K562 (cell line): ENCODE measurements around the gene RHOBTB3. TPM values are rescaled to one million over a fixed set of nuclear protein-coding genes. Genes with fewer than 3 reads are reported as not detected.

Experiments used
- ATAC-seq: fragments of 200-7000 bp; cut with Tn5 transposase; 3 replicates; pipeline ENCODE4 v1.9.1; 2020; ENCODE audit warnings: moderate library complexity
- BruUV-seq: library from RNA; stranded (reverse); fragments of 400-500 nt; replicated peaks from 2 replicates; lab custom pipeline; 2021; lab: Mats Ljungman, UMichigan
- CTCF ChIA-PET: fragments of 300-600 bp; formaldehyde crosslinking; extraction: SDS; loops from one replicate; lab custom pipeline; 2021; ENCODE audit warnings: low intra/inter-chr PET ratio; lab: Yijun Ruan, JAX
- POLR2A ChIA-PET: fragments of 300-600, 350-650 bp; sonication (Branson Sonifier 250); formaldehyde crosslinking; extraction: SDS; loops from one replicate; lab custom pipeline; 2021; ENCODE audit warnings: antibody characterized with exemption, inconsistent platforms; lab: Yijun Ruan, JAX
- DNase-seq, 4 experiments: peaks; one replicate each; pipeline versions ENCODE4 v3.0.0 to v3.0.0-alpha.2; 2011 to 2018; ENCODE audit warnings: low spot score in 3 of 4, mixed read lengths in 3 of 4; ENCODE audit errors: extremely low read depth in 1 of 4
- FAIRE-seq: peaks from 2 replicates; lab custom pipeline; 2011; peaks lifted over from hg19 to GRCh38; lab: Jason Lieb, UNC
- H2AFZ ChIP-seq: 2 replicates; pipeline ENCODE4 v1.6.0; 2011; ENCODE audit warnings: low read depth, low read length, control low read depth, inconsistent platforms
- H3K27ac ChIP-seq: fragments of 200-600 bp; 3 replicates; pipeline ENCODE4 v1.8.0; 2011; ENCODE audit warnings: low read depth, mild to moderate bottlenecking, control low read depth, inconsistent platforms, low read length, moderate library complexity, mixed read lengths; ENCODE audit errors: extremely low read depth
- H3K27me3 ChIP-seq, 2 experiments: fragments of 300-600 bp in 1 of 2; 2 replicates in 1 of 2; 3 replicates in 1 of 2; pipeline versions ENCODE4 v1.6.0 to v1.8.0; 2011; ENCODE audit warnings: inconsistent platforms in 2 of 2, low read length in 2 of 2, mild to moderate bottlenecking in 1 of 2, mixed read lengths in 1 of 2, moderate library complexity in 1 of 2; ENCODE audit not compliant: control insufficient read depth in 2 of 2, insufficient read depth in 2 of 2
- H3K36me3 ChIP-seq: fragments of 300-600 bp; 3 replicates; pipeline ENCODE4 v1.8.0; 2011; ENCODE audit warnings: mild to moderate bottlenecking, low read length, inconsistent platforms; ENCODE audit not compliant: control insufficient read depth, insufficient read depth
- H3K4me1 ChIP-seq, 2 experiments: fragments of 200-600 bp in 1 of 2; replicated peaks in 1 of 2; 2 replicates in 1 of 2; 3 replicates in 1 of 2; pipeline versions ENCODE4 v1.5.1 to v1.8.0; 2011; ENCODE audit warnings: inconsistent platforms in 2 of 2, low read length in 2 of 2, mild to moderate bottlenecking in 1 of 2, mixed read lengths in 1 of 2, moderate library complexity in 1 of 2; ENCODE audit not compliant: control insufficient read depth in 2 of 2, insufficient read depth in 2 of 2
- H3K4me2 ChIP-seq: 2 replicates; pipeline ENCODE4 v1.6.1; 2011; ENCODE audit warnings: low read length, control low read depth, inconsistent platforms, mixed read lengths; ENCODE audit not compliant: insufficient read depth
- H3K4me3 ChIP-seq: fragments of 200-600 bp; sonication (generic), shearing (Covaris generic); 2 replicates; pipeline ENCODE4 v1.5.1; 2016; ENCODE audit warnings: control low read depth, inconsistent platforms
- H3K79me2 ChIP-seq: fragments of 200-600 bp; 3 replicates; pipeline ENCODE4 v1.8.0; 2011; ENCODE audit warnings: low read length, inconsistent platforms; ENCODE audit not compliant: control insufficient read depth, insufficient read depth
- H3K9ac ChIP-seq, 2 experiments: 2 replicates each; pipeline versions ENCODE4 v1.6.0 to v1.6.1; 2011; ENCODE audit warnings: low read depth in 2 of 2, low read length in 2 of 2, control low read depth in 1 of 2, inconsistent platforms in 1 of 2, mild to moderate bottlenecking in 1 of 2, mixed read lengths in 1 of 2; ENCODE audit not compliant: insufficient read depth in 1 of 2
- H3K9me1 ChIP-seq: one replicate; pipeline ENCODE4 v1.6.0; 2011; ENCODE audit warnings: inconsistent platforms, mild to moderate bottlenecking, low read length, moderate library complexity; ENCODE audit not compliant: control insufficient read depth, insufficient read depth
- H3K9me3 ChIP-seq: replicated peaks from 2 replicates; pipeline ENCODE4 v1.5.1; 2011; ENCODE audit warnings: low read depth, low read length, inconsistent platforms; ENCODE audit not compliant: control insufficient read depth, insufficient read depth
- H4K20me1 ChIP-seq: replicated peaks from 2 replicates; pipeline ENCODE4 v1.6.1; 2011; ENCODE audit warnings: low read length, inconsistent platforms, mixed read lengths; ENCODE audit not compliant: control insufficient read depth, insufficient read depth
- ARID2 ChIP-seq: fragments of 450-650 bp; IDR thresholded peaks from 2 replicates; pipeline ENCODE4 v1.6.1; 2017; ENCODE audit warnings: antibody characterized with exemption, mild to moderate bottlenecking
- TEAD1 ChIP-seq, 2 experiments: fragments of 450-650 bp in 1 of 2; sonication (generic) in 1 of 2; formaldehyde crosslinking; IDR thresholded peaks; 2 replicates each; pipeline versions ENCODE4 v1.4.0 to v1.8.0; 2020 to 2022; ENCODE audit warnings: mild to moderate bottlenecking in 2 of 2, missing genetic modification reagents in 1 of 2
- U2AF2 ChIP-seq: fragments of 200-400 bp; formaldehyde crosslinking; optimal IDR thresholded peaks from 2 replicates; pipeline ENCODE3; 2017; ENCODE audit warnings: low read depth, mild to moderate bottlenecking, low read length
- ZBTB40 ChIP-seq, 2 experiments: fragments of 450-650 bp in 1 of 2; sonication (generic) in 1 of 2; formaldehyde crosslinking in 1 of 2; IDR thresholded peaks; 2 replicates each; pipeline versions ENCODE4 v1.7.1 to v1.9.0; 2016 to 2022; ENCODE audit warnings: inconsistent platforms in 1 of 2, mild to moderate bottlenecking in 1 of 2, missing genetic modification reagents in 1 of 2
- ZBTB5 ChIP-seq: fragments of 450-650 bp; IDR thresholded peaks from 2 replicates; pipeline ENCODE4 v1.6.1; 2017; ENCODE audit warnings: antibody characterized with exemption
- ZNF655 ChIP-seq: fragments of 250-450 bp; sonication (Bioruptor Pico); IDR thresholded peaks from 2 replicates; pipeline ENCODE4 v1.5.0; 2021
- WGBS: fragments of 100-300 bp; shearing (Covaris generic); methylation state at CpG from one replicate; pipeline ENCODE4 v1.1.6; 2016; ENCODE audit warnings: low coverage, mixed read lengths; ENCODE audit not compliant: insufficient coverage; ENCODE audit errors: missing lambda C conversion rate; 5-methylcytosine and 5-hydroxymethylcytosine counted together
- in situ Hi-C: fragments of 300-500 bp; cut with MboI; formaldehyde crosslinking; loops from 4 replicates; pipeline ENCODE4 v1.15.0; 2018; ENCODE audit warnings: inconsistent platforms, mixed read lengths
- intact Hi-C: fragments of 100-400 bp; cut with micrococcal nuclease; formaldehyde crosslinking; loops from 2 replicates; pipeline ENCODE4 v1.14.2; 2022
- polyA plus RNA-seq, 8 experiments: library from polyadenylated mRNA; depleted of rRNA in 4 of 8; stranded (reverse) in 5 of 8; unstranded in 3 of 8; fragments of >200 nt; fragmentation: Nextera tagmentation in 2 of 8; fragmentation: Illumina TruSeq in 1 of 8; extraction: Ambion mirVana in 2 of 8; extraction: Trizol in 1 of 8; gene quantifications; 2 replicates each; pipeline versions ENCODE4 v1.2.1 to v1.2.3, GENCODE V29; 2011 to 2014; ENCODE audit warnings: inconsistent platforms in 1 of 8, missing spikeins in 1 of 8
- total RNA-seq, 7 experiments: library from RNA; depleted of rRNA in 6 of 7; stranded (reverse); fragments of >200 nt in 6 of 7; fragmentation: Illumina TruSeq in 2 of 7; extraction: Trizol in 2 of 7; gene quantifications; 2 replicates each; pipeline versions ENCODE4 v1.2.1 to v1.2.3, GENCODE V29; 2011 to 2021; ENCODE audit warnings: low replicate concordance in 1 of 7

The RHOBTB3 gene
- total and polyA plus RNA-seq, 9 of the 15 experiments (the other 6 are each of a cell fraction or from before 2014, with no cell fraction given), result 39.7 to 143 (median 115) TPM

- H3K4me1 ChIP-seq, result peaks cover 13 to 28% of the 10 kb centered on the region in 2 experiments
- intact Hi-C loops, result no loop called here
- BruUV-seq, result no TSS peak
- ATAC-seq (no peak), FAIRE-seq (no peak), DNase-seq (no peak)
- H2AFZ ChIP-seq, result peak overlapping the region; percentile 67
- no peaks in the 10 kb centered on the region for H4K20me1 ChIP-seq
- H3K27me3 ChIP-seq, result no peaks in the 10 kb centered on the region
- no peaks in the 10 kb centered on the region for H3K9me3 ChIP-seq
- ChIA-PET POLR2A (interaction anchor here (0.6 kb wide), 2 partner anchors 12 to 107 kb away, joined by 3 read pairs; no protein-coding TSS in a partner anchor), CTCF (no interaction called here)
- H3K79me2 ChIP-seq, result peaks cover 10% of the 10 kb centered on the region; the same call in 1 of the 3 replicates
- no peaks in the 10 kb centered on the region for H3K9me1 ChIP-seq
- H3K36me3 ChIP-seq, result no peaks in the 10 kb centered on the region; the same call in 2 of the 3 replicates
- 12% methylated on average over 9 of the region's 9 CpGs for WGBS
- H3K27ac ChIP-seq, result peak overlapping the region; percentile 47; the same call in 2 of the 3 replicates
- in situ Hi-C loops, result no loop called here
- peak overlapping the region; percentile 33 to 56; a peak in 3 of 4 replicates for H3K9ac ChIP-seq
- peak overlapping the region; percentile 42 for H3K4me2 ChIP-seq
- 0 out of 2 replicates have a peak overlapping the region, but pooled peaks have one; percentile 0 for H3K4me3 ChIP-seq
- TF ChIP-seq ZNF655 (CRISPR knock-in tag), result no peak
- TF ChIP-seq ZBTB5, result 0 out of 2 replicates have a peak, but pooled peaks have one; percentile 19
- no peak for TF ChIP-seq TEAD1 (CRISPR knock-in tag; IDR thresholded peaks at IDR 0.05)
- 0 out of 2 replicates have a peak, but pooled peaks have one; percentile 13 for TF ChIP-seq ZBTB40 (IDR thresholded peaks at IDR 0.05)
- no peak for TF ChIP-seq ZBTB40 (CRISPR knock-in tag; IDR thresholded peaks at IDR 0.05)
- no peak for TF ChIP-seq ARID2
- no peak for TF ChIP-seq U2AF2
Observed at GRCh38 chr5:95707055-95707454, 24.1 kb upstream of the RHOBTB3 start.
